Cardiac septum (tissue), 1 donor: ENCODE data around the gene ETV3. TPM values are rescaled to one million over a fixed set of nuclear protein-coding genes. Genes with fewer than 3 reads are reported as not detected.

Source experiments
- DNase-seq: peaks from one replicate; pipeline ENCODE4 v3.0.0-alpha.2; 2020; ENCODE audit warnings: low spot score
- intact Hi-C: fragments of 100-400 bp; cut with DNase I; formaldehyde crosslinking; loops from one replicate; pipeline ENCODE4 v1.14.0; 2022
- total RNA-seq: library from RNA; stranded (reverse); fragmentation: NEBNext Ultra II Directional; extraction: Animal tissue kit (Norgen Biotek cat#: 25700); gene quantifications from one replicate; pipeline ENCODE4 v1.2.1, GENCODE V29; 2021
- donor health status: DM: no; HTN: no; CAD: no.

ETV3 gene
- total RNA-seq, 1 donor from 2014 or later = 19.7 TPM

- intact Hi-C loops = no loop called here
- no peak for DNase-seq
Measured at GRCh38 chr1:157116737-157117103, 21.5 kb downstream of the ETV3 start.

GRCh38 chr1:157115851-157116736 is 22.1 kb downstream of the ETV3 start:
- peak; percentile 70 for DNase-seq
- intact Hi-C loops = no loop called here

GRCh38 chr1:157115429-157115838 is 22.8 kb downstream of the ETV3 start:
- DNase-seq = peak; percentile 59
- intact Hi-C loops = no loop called here

- peak; percentile 57 for DNase-seq
- intact Hi-C loops = no loop called here
Measured at GRCh38 chr1:157114183-157115121, 23.7 kb downstream of the ETV3 start.

- peak; percentile 51 for DNase-seq
- intact Hi-C loops = no loop called here
Measured at GRCh38 chr1:157113631-157114030, 24.6 kb downstream of the ETV3 start.

GRCh38 chr1:157113106-157113505 is 25.1 kb downstream of the ETV3 start:
- DNase-seq = peak; percentile 50
- intact Hi-C loops = no loop called here

- peak; percentile 33 for DNase-seq
- intact Hi-C loops = no loop called here
Measured at GRCh38 chr1:157112186-157112867, 25.9 kb downstream of the ETV3 start.

GRCh38 chr1:157111396-157112165 is 26.6 kb downstream of the ETV3 start:
- intact Hi-C loops = no loop called here
- DNase-seq = peak; percentile 43

GRCh38 chr1:157110686-157111085 is 27.5 kb downstream of the ETV3 start:
- intact Hi-C loops = no loop called here
- peak; percentile 65 for DNase-seq

GRCh38 chr1:157110003-157110402 is 28.2 kb downstream of the ETV3 start:
- intact Hi-C loops = no loop called here
- DNase-seq = peak; percentile 71

- intact Hi-C loops = no loop called here
Measured at GRCh38 chr1:157108448-157108847, 29.7 kb downstream of the ETV3 start.

GRCh38 chr1:157107702-157108101 is 30.5 kb downstream of the ETV3 start:
- intact Hi-C loops = no loop called here
- peak; percentile 54 for DNase-seq

More at GRCh38 chr1:157108448-157108847, 29.7 kb downstream of the ETV3 start:
- no peak for DNase-seq

- DNase-seq = peak; percentile 29
- intact Hi-C loops = no loop called here
Measured at GRCh38 chr1:157106813-157107189, 31.4 kb downstream of the ETV3 start.

- DNase-seq = peak; percentile 76
- intact Hi-C loops = no loop called here
Measured at GRCh38 chr1:157105988-157106812, 32.0 kb downstream of the ETV3 start.

GRCh38 chr1:157105298-157105987 is 32.8 kb downstream of the ETV3 start:
- peak; percentile 60 for DNase-seq
- intact Hi-C loops = no loop called here

GRCh38 chr1:157104598-157105293 is 33.4 kb downstream of the ETV3 start:
- intact Hi-C loops = no loop called here
- peak; percentile 24 for DNase-seq

GRCh38 chr1:157103268-157103667 is 34.9 kb downstream of the ETV3 start:
- intact Hi-C loops = no loop called here
- DNase-seq = peak; percentile 57
